NCI-H748 treated with DMSO at 0.1 percent for 48 hours (cell line): ENCODE measurements around the gene CDC16.
"Not testable (repeated sequence)": the region's sequence is repeated elsewhere in the genome, so short reads cannot be mapped to it uniquely, and the experiment has no call there.

Experiments
- DNase-seq: peaks from one replicate; lab custom pipeline; 2025; lab: John Stamatoyannopoulos, UW

The CDC16 gene

GRCh38 chr13:114263578-114263977 is 28.9 kb downstream of the CDC16 start:
- no peak for DNase-seq

GRCh38 chr13:114264313-114264712 is 29.6 kb downstream of the CDC16 start:
- not testable (repeated sequence) for DNase-seq

GRCh38 chr13:114264886-114265611 is 30.4 kb downstream of the CDC16 start:
- no peak for DNase-seq

- DNase-seq: no peak
Measured at GRCh38 chr13:114266241-114266640, 31.5 kb downstream of the CDC16 start.

GRCh38 chr13:114268344-114269280 is 33.9 kb downstream of the CDC16 start:
- no peak for DNase-seq

GRCh38 chr13:114269281-114269770 is 34.6 kb downstream of the CDC16 start:
- DNase-seq: no peak

GRCh38 chr13:114272977-114273376 is 38.3 kb downstream of the CDC16 start:
- DNase-seq: no peak

GRCh38 chr13:114275304-114275703 is 40.6 kb downstream of the CDC16 start:
- DNase-seq: no peak

GRCh38 chr13:114279146-114279545 is 44.4 kb downstream of the CDC16 start:
- no peak for DNase-seq

- DNase-seq: no peak
Measured at GRCh38 chr13:114279758-114280355, 45.2 kb downstream of the CDC16 start.

- DNase-seq: peak; percentile 70
Measured at GRCh38 chr13:114281351-114282040, 46.8 kb downstream of the CDC16 start, which contains the start of gene UPF3A. UPF3A (plus strand) TSS chr13:114281601; CDS start chr13:114281640, 39 bp downstream.

GRCh38 chr13:114282041-114282670 is 47.5 kb downstream of the CDC16 start:
- peak; percentile 60 for DNase-seq

GRCh38 chr13:114283576-114283975 is 48.9 kb downstream of the CDC16 start:
- no peak for DNase-seq

GRCh38 chr13:114284680-114285079 is 50.0 kb downstream of the CDC16 start:
- DNase-seq: no peak

GRCh38 chr13:114285166-114285808 is 50.6 kb downstream of the CDC16 start:
- no peak for DNase-seq

GRCh38 chr13:114286808-114287207 is 52.1 kb downstream of the CDC16 start:
- DNase-seq: no peak

- DNase-seq: no peak
Measured at GRCh38 chr13:114288157-114288591, 53.5 kb downstream of the CDC16 start.

GRCh38 chr13:114296448-114296847 is 61.8 kb downstream of the CDC16 start:
- no peak for DNase-seq

GRCh38 chr13:114296902-114297301 is 62.2 kb downstream of the CDC16 start:
- no peak for DNase-seq

GRCh38 chr13:114298866-114299265 is 64.2 kb downstream of the CDC16 start:
- no peak for DNase-seq
